IMR-90 (cell line): ENCODE data around the gene FZD7.

Source experiments
- CEBPB ChIP-seq: IDR thresholded peaks from 2 replicates; pipeline ENCODE4 v1.6.1; 2012; ENCODE audit warnings: low read depth, low read length, improper control_type of control experiment
- MAFK ChIP-seq: IDR thresholded peaks from 2 replicates; pipeline ENCODE4 v1.6.1; 2012; ENCODE audit warnings: low read depth, low read length, improper control_type of control experiment
- MAZ ChIP-seq: IDR thresholded peaks from 2 replicates; pipeline ENCODE4 v1.6.1; 2012; ENCODE audit warnings: low read depth, mild to moderate bottlenecking, low read length, improper control_type of control experiment, moderate library complexity, borderline replicate concordance
- NFE2L2 ChIP-seq: fragments of 150-350 bp; IDR thresholded peaks from 2 replicates; pipeline ENCODE4 v1.6.1; 2016; ENCODE audit warnings: low read depth, mild to moderate bottlenecking, low read length
- POLR2A ChIP-seq: IDR thresholded peaks from 2 replicates; pipeline ENCODE4 v1.6.1; 2012; ENCODE audit warnings: mild to moderate bottlenecking, low read depth, low read length
- RAD21 ChIP-seq: IDR thresholded peaks from 2 replicates; pipeline ENCODE4 v1.6.1; 2012; ENCODE audit warnings: low read length, improper control_type of control experiment
- RCOR1 ChIP-seq: IDR thresholded peaks from 2 replicates; pipeline ENCODE4 v1.6.1; 2012; ENCODE audit warnings: mild to moderate bottlenecking, low read length, improper control_type of control experiment; ENCODE audit not compliant: insufficient replicate concordance
- SMC3 ChIP-seq: fragments of 150-350 bp; IDR thresholded peaks from 2 replicates; pipeline ENCODE4 v1.6.1; 2016; ENCODE audit warnings: low read depth, mild to moderate bottlenecking, antibody characterized with exemption, low read length, moderate library complexity
- TF ChIP-seq, protein P1 (sequence below): fragments of 150-350 bp; IDR thresholded peaks from 2 replicates; pipeline ENCODE4 v1.6.1; 2017; ENCODE audit warnings: mild to moderate bottlenecking, antibody characterized with exemption, low read length, low read depth
- TF ChIP-seq, protein P2 (sequence below): conservative IDR thresholded peaks from 2 replicates; pipeline ENCODE4 v1.5.1; 2012; ENCODE audit warnings: mild to moderate bottlenecking, low read depth, low read length, improper control_type of control experiment
- TF ChIP-seq, protein P3 (sequence below): fragments of 150-350 bp; IDR thresholded peaks from 2 replicates; pipeline ENCODE4 v1.6.1; 2016; ENCODE audit warnings: low read depth, mild to moderate bottlenecking, low read length, moderate library complexity, borderline replicate concordance

DNA sequence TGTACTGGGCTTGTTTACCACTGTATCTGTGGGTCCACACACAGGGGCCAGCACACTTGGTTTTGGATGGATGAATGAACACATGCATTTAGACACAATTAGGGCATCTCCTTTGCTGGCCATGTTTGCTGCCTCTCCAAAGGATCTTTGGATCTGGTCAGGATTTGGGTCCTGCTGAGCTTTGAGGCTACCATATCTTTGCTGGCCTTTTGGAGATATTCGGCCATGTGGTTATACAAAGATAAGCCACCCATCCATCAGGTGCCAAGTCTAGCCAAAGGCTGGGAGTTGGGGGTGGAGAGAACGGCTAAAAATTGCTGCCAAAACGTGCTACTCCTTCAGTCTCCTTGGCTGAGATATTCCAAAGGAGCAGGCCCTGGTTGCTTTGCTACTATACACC, 18.2 kb upstream of the FZD7 start:
- TF ChIP-seq, protein P1, sequence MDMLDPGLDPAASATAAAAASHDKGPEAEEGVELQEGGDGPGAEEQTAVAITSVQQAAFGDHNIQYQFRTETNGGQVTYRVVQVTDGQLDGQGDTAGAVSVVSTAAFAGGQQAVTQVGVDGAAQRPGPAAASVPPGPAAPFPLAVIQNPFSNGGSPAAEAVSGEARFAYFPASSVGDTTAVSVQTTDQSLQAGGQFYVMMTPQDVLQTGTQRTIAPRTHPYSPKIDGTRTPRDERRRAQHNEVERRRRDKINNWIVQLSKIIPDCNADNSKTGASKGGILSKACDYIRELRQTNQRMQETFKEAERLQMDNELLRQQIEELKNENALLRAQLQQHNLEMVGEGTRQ: no peak
- TF ChIP-seq, protein P2, sequence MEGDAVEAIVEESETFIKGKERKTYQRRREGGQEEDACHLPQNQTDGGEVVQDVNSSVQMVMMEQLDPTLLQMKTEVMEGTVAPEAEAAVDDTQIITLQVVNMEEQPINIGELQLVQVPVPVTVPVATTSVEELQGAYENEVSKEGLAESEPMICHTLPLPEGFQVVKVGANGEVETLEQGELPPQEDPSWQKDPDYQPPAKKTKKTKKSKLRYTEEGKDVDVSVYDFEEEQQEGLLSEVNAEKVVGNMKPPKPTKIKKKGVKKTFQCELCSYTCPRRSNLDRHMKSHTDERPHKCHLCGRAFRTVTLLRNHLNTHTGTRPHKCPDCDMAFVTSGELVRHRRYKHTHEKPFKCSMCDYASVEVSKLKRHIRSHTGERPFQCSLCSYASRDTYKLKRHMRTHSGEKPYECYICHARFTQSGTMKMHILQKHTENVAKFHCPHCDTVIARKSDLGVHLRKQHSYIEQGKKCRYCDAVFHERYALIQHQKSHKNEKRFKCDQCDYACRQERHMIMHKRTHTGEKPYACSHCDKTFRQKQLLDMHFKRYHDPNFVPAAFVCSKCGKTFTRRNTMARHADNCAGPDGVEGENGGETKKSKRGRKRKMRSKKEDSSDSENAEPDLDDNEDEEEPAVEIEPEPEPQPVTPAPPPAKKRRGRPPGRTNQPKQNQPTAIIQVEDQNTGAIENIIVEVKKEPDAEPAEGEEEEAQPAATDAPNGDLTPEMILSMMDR: no peak
- TF ChIP-seq RAD21: no peak
- TF ChIP-seq POLR2A: no peak
- TF ChIP-seq NFE2L2: no peak
- no peak for TF ChIP-seq MAZ
- no peak for TF ChIP-seq SMC3
- no peak for TF ChIP-seq MAFK
- TF ChIP-seq, protein P3, sequence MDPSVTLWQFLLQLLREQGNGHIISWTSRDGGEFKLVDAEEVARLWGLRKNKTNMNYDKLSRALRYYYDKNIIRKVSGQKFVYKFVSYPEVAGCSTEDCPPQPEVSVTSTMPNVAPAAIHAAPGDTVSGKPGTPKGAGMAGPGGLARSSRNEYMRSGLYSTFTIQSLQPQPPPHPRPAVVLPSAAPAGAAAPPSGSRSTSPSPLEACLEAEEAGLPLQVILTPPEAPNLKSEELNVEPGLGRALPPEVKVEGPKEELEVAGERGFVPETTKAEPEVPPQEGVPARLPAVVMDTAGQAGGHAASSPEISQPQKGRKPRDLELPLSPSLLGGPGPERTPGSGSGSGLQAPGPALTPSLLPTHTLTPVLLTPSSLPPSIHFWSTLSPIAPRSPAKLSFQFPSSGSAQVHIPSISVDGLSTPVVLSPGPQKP: no peak
- TF ChIP-seq CEBPB: no peak
- TF ChIP-seq RCOR1: no peak
